SW 1271 (cell line): ENCODE measurements around the gene EFS.

Source experiments
- DNase-seq, 2 experiments: peaks; one replicate each; lab custom pipeline; 2025; lab: John Stamatoyannopoulos, UW

Gene EFS

GRCh38 chr14:23358042-23358441 is 6.9 kb downstream of the EFS start:
- DNase-seq = no peak

DNA sequence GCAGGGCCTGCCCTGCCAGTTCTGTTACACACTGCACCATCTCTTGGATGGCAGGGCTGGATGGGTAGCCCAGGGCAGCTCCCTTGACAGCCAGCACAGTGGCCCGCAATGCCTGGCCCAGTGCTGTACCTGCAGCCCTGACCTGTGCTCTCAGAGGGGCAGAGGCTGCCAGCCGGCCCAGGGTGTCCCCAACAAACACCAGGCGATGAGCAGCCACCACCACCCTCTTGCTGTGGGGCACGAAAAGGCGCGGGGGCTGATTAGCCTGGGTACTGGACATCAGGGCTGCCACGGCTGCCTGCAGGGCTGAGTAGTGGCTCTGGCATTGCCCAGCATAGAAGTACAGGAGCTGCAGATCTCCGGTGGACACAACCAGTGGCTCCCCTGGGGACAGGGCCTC is 7.7 kb downstream of the EFS start:
- no peak for DNase-seq

GRCh38 chr14:23356662-23357061 is 8.3 kb downstream of the EFS start:
- no peak for DNase-seq

DNA sequence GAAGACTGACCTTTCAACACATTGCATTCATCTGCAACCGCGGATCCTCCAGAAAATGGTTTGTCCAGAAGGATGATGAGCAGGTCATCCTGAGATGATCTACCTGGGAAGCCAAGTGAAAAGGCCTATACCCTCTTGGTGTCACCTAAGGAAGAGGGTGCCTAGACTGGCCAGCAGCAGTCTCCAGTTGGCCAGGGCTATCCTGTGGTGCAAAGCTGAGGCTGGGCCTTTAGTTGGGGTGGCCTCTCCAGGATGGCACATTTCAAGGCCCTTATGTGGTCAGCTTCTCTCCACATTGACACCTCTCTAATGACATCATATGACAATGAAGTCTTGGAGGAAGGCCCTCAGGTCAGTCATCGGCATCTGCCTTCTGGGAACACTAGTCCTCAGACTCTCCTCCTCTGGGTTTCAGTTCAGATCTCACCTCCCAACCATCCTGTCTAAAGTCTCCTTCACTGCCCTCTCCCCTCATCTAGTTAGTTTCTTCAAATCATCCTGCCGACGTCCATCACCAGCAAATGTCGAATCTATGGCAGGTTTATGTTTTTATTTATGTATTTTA is 9.0 kb downstream of the EFS start:
- no peak for DNase-seq

GRCh38 chr14:23354990-23355389 is 10.0 kb downstream of the EFS start:
- DNase-seq = no peak

DNA sequence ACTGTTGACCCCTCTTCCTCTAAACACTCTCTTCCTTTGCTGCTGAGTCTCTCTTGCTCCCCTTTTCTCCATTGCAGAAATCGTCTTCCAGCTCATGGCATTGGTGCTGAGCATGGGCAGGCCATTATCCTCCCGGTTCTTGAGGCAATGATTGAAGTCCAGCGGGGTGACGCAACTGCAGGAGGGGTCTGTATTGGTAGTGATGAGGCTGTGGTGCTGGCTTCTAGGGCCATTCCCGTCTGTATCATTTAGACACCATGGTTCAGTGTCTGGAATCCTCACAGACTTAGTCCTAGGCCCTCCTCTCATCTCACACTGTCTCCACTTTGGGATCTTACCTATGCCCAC is 11.6 kb downstream of the EFS start:
- no peak for DNase-seq

GRCh38 chr14:23352506-23353432 is 12.2 kb downstream of the EFS start, which contains the start of gene SLC22A17:
Gene SLC22A17, minus strand, starts transcription at chr14:23352887.
- DNase-seq = peak; percentile 46 to 77

DNA sequence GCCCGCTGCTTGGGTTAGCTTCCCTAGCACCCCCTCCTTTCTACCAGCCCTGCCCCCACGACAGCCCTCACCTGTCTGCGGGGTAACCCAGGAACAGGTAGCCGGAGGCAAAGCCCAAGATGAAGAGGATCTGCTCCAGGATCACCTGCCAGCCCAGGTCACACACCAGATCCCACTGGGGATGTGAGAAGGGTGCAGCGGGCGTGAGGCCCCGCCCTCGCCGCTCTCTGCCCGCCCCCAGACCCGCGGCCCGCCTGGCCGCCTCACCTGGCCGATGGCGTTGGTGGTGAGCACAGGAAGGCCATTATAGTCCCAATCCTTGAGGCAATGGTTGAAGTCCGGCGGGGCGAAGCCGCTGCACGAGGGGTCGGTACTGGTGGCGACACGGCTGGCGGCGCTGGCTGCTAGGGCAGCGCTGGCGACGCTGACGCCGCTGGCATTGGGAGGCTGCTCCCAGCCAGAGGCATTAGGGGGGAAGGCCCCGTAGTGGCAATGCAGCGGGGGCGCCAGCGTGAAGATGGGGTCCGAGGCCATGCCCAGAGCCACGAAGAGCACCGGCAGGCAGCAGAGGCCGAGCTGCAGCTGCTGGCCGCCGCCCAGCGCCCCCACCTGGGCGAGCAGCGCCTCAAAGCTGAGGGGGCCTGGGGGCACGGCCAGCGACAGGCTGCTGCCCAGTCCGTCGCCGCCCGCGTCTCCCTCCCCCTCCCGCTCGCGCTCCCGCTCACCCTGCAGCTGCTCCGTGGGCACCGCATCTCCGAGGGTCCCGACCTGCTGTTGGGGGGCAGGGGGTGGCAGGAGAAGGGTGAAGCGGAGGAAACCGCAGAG is 13.1 kb downstream of the EFS start:
- no peak for DNase-seq

GRCh38 chr14:23349156-23349845 is 15.7 kb downstream of the EFS start:
- no peak for DNase-seq

- no peak for DNase-seq
Observed at GRCh38 chr14:23348297-23348655, 16.7 kb downstream of the EFS start.

- DNase-seq = no peak
Observed at GRCh38 chr14:23347406-23348296, 17.3 kb downstream of the EFS start.

- DNase-seq = no peak
Observed at GRCh38 chr14:23346693-23347405, 18.1 kb downstream of the EFS start.

- no peak for DNase-seq
Observed at GRCh38 chr14:23345987-23346692, 18.8 kb downstream of the EFS start.

- no peak for DNase-seq
Observed at GRCh38 chr14:23344481-23344880, 20.5 kb downstream of the EFS start.

GRCh38 chr14:23339506-23340268 is 25.3 kb downstream of the EFS start:
- peak in 1 of 2 experiments; percentile 15 for DNase-seq

- no peak for DNase-seq
Observed at GRCh38 chr14:23335623-23336022, 29.3 kb downstream of the EFS start.

DNA sequence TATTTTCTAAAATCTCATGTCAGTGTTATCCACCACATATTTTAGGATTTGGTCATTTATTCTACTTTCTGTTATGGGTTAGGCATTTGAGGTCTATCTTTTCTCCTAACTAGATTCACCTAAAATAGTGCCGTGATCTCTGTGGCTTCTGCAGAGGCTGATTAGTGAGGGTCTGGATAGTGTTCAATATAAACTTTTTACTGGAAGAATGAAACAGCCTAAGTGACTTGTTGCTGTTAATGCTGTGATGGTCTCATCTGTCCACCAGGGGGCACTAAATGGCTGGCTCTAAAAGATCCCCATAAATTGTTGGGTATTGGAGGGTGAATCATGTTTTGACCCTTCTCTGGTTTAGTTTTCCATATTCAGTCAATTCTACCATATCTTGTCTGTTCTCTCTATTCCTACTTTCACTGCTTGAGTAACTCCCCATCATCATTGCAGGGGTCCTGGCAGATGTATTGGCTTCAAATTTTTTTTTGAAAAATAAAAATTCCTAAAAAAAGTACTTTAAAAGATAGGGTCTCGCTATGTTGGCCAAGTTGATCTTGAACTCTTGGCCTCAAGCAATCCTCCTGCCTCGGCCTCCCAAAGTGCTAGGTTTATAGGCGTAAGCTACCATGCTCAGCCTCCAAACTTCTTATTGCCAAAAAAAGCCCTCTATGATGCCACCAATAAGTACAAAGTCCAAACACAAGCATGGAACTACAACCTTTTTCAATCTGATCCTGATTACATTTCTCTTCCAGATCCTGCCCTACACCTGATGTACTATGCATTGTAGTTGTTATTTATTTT is 36.8 kb downstream of the EFS start:
- DNase-seq = peak in 1 of 2 experiments; percentile 67
